ENCODE data around the gene LRRTM4. TPM values are rescaled to one million over a fixed set of nuclear protein-coding genes. Genes with fewer than 3 reads are reported as not detected.

The LRRTM4 gene
- 0.03 TPM in 1 of 2 replicates, not detected in the other for polyA plus RNA-seq (2011; rRNA removed)
- not detected in 2 replicates for polyA plus RNA-seq (2012; cell fraction: cytosol; rRNA removed)
- not detected in 2 replicates for polyA plus RNA-seq (2012; cell fraction: nucleus; rRNA removed)
- not detected in 3 replicates for polyA plus RNA-seq (2017; fragmentation: RNase III; extraction: RNeasy Plus Mini Kit Qiagen cat#74134 plus additional on column Dnase treatment)
- 0.10 TPM in 1 of 2 replicates, not detected in the other for polyA minus RNA-seq (2011; rRNA and poly(A)+ RNA removed)

DNA sequence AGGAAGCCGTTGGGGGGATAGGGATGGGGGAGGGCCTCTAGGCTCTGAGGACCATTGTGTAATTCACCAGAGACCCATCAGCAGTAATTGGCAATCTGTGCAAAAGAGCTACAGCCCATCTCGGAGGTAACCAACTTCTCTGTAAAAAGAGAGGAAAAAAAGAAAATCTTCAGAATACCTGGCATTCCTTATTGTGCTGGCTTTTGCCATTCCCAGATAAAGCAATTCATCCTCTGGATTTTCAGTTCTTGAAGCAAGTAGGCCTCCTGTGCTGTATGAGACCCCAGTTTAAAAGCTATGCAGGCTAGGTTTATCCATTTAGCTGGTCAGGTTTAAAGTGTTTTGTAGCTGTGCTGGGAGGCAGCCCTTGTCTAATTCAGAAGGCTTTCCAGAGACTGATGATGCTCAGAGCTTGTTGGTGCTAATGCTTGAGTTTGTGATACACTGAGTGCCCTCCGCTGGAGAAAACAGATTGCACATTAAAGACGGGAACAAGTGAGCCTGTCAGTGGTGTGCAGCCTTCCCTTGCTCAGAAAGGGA lies at the start of gene LRRTM4:
TSS of gene LRRTM4 (minus strand) at position 446 of the 540 bp plus-strand sequence.
- Histone ChIP-seq H3K4me3 (no peak within 1 kb of the TSS), H3K27ac (no peak within 1 kb of the TSS), H3K4me1 (no peaks in the 10 kb centered on the region), H3K9me3 (0 out of 3 replicates have a peak, but pooled peaks cover 5% of the 10 kb centered on the region), H3K4me2 (no peak within 1 kb of the TSS)
- ATAC-seq (no peak), DNase-seq (ENCODE audit: low read depth in 1 of 2, low spot score in 1 of 2) (peak in 1 of 2 experiments; percentile 7), FAIRE-seq (no peak)
- ChIA-PET POLR2A (no interaction called here), CTCF (interaction anchor here (0.6 kb wide), 1 partner anchor 154 kb away, joined by 3 read pairs; no protein-coding TSS in a partner anchor)
- no peak for TF ChIP-seq ELK1 (IDR thresholded peaks at IDR 0.05; ENCODE audit: low read depth, low read length)
- no peak for TF ChIP-seq HDAC2 (IDR thresholded peaks at IDR 0.05)
- TF ChIP-seq BHLHE40 (IDR thresholded peaks at IDR 0.05; ENCODE audit: low read depth, low read length) = no peak
- no peak for TF ChIP-seq RCOR1 (IDR thresholded peaks at IDR 0.05; ENCODE audit: low read depth, low read length)
- TF ChIP-seq CHD4 (IDR thresholded peaks at IDR 0.05; ENCODE audit: borderline replicate concordance) = no peak
- TF ChIP-seq HOXA7 (CRISPR knock-in tag; IDR thresholded peaks at IDR 0.05) = no peak
- TF ChIP-seq ZSCAN20 (CRISPR knock-in tag; IDR thresholded peaks at IDR 0.05) = no peak
- no peak for TF ChIP-seq TP53 (CRISPR knock-in tag; IDR thresholded peaks at IDR 0.05)
- no peak for TF ChIP-seq KDM1A (IDR thresholded peaks at IDR 0.05; ENCODE audit: low read depth)
- TF ChIP-seq PHF8 (IDR thresholded peaks at IDR 0.05; ENCODE audit: borderline replicate concordance, low read depth) = no peak
- TF ChIP-seq, protein P1, sequence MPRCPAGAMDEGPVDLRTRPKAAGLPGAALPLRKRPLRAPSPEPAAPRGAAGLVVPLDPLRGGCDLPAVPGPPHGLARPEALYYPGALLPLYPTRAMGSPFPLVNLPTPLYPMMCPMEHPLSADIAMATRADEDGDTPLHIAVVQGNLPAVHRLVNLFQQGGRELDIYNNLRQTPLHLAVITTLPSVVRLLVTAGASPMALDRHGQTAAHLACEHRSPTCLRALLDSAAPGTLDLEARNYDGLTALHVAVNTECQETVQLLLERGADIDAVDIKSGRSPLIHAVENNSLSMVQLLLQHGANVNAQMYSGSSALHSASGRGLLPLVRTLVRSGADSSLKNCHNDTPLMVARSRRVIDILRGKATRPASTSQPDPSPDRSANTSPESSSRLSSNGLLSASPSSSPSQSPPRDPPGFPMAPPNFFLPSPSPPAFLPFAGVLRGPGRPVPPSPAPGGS (IDR thresholded peaks at IDR 0.05) = no peak
- TF ChIP-seq POLR2A (IDR thresholded peaks at IDR 0.05; ENCODE audit: low read length) = no peak
- no peak for TF ChIP-seq CBX8 (IDR thresholded peaks at IDR 0.05)
- no peak for TF ChIP-seq MYC (IDR thresholded peaks at IDR 0.05; ENCODE audit: borderline replicate concordance, low read length)
- TF ChIP-seq, protein P2, sequence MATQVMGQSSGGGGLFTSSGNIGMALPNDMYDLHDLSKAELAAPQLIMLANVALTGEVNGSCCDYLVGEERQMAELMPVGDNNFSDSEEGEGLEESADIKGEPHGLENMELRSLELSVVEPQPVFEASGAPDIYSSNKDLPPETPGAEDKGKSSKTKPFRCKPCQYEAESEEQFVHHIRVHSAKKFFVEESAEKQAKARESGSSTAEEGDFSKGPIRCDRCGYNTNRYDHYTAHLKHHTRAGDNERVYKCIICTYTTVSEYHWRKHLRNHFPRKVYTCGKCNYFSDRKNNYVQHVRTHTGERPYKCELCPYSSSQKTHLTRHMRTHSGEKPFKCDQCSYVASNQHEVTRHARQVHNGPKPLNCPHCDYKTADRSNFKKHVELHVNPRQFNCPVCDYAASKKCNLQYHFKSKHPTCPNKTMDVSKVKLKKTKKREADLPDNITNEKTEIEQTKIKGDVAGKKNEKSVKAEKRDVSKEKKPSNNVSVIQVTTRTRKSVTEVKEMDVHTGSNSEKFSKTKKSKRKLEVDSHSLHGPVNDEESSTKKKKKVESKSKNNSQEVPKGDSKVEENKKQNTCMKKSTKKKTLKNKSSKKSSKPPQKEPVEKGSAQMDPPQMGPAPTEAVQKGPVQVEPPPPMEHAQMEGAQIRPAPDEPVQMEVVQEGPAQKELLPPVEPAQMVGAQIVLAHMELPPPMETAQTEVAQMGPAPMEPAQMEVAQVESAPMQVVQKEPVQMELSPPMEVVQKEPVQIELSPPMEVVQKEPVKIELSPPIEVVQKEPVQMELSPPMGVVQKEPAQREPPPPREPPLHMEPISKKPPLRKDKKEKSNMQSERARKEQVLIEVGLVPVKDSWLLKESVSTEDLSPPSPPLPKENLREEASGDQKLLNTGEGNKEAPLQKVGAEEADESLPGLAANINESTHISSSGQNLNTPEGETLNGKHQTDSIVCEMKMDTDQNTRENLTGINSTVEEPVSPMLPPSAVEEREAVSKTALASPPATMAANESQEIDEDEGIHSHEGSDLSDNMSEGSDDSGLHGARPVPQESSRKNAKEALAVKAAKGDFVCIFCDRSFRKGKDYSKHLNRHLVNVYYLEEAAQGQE (IDR thresholded peaks at IDR 0.05) = no peak
- no peak for TF ChIP-seq MAFK (IDR thresholded peaks at IDR 0.05; ENCODE audit: partially characterized antibody)
- under 1% methylated on average over 4 of the region's 4 CpGs for WGBS (ENCODE audit: missing lambda C conversion rate)

DNA sequence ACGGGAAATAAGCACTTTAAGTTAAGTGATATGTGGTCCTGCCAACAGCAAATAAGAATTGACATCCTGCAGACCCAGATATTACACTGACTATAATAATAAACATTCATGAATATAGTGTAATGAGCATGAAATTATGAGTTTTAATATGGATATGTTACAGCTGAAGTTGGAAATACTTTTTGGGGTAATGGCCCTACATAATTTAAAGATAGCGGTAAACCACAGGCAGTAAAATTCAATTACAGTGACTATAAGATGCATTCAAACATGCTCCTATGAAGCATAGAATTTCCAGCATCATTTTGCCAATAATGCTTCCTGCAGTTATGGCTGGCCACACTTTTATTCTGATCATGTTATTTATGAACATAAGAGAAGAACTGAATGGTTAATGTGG lies 49.4 kb upstream of the LRRTM4 start:
- DNase-seq (ENCODE audit: low read depth in 1 of 2, low spot score in 1 of 2) (no peak), ATAC-seq (no peak), FAIRE-seq (no peak)
- 12% methylated on average over 2 of the region's 2 CpGs for WGBS (ENCODE audit: missing lambda C conversion rate)
- Histone ChIP-seq H3K4me3 (no peak overlapping the region), H3K4me1 (no peaks in the 10 kb centered on the region), H3K9me3 (peaks cover 13% of the 10 kb centered on the region; the same call in 2 of the 3 replicates), H3K27ac (no peak overlapping the region), H3K4me2 (no peak overlapping the region)
- ChIA-PET CTCF (no interaction called here), POLR2A (no interaction called here)
- no peak for TF ChIP-seq CTCF (IDR thresholded peaks at IDR 0.05)
- no peak for TF ChIP-seq MYC (IDR thresholded peaks at IDR 0.05; ENCODE audit: borderline replicate concordance, low read length)
- TF ChIP-seq, protein P2 (IDR thresholded peaks at IDR 0.05) = no peak
- TF ChIP-seq RCOR1 (IDR thresholded peaks at IDR 0.05; ENCODE audit: low read depth, low read length) = no peak
- TF ChIP-seq CHD2 (IDR thresholded peaks at IDR 0.05; ENCODE audit: low read length, partially characterized antibody) = no peak
- TF ChIP-seq EHF (CRISPR knock-in tag; IDR thresholded peaks at IDR 0.05) = no peak
- no peak for TF ChIP-seq TP53 (CRISPR knock-in tag; IDR thresholded peaks at IDR 0.05)
- no peak for TF ChIP-seq FOSL2 (IDR thresholded peaks at IDR 0.05)
- no peak for TF ChIP-seq FOSL2 (CRISPR knock-in tag; IDR thresholded peaks at IDR 0.05)
- no peak for TF ChIP-seq ELK1 (IDR thresholded peaks at IDR 0.05; ENCODE audit: low read depth, low read length)
- TF ChIP-seq HOXB5 (CRISPR knock-in tag; IDR thresholded peaks at IDR 0.05) = no peak
- no peak for TF ChIP-seq MAX (IDR thresholded peaks at IDR 0.05)
